PC-9 (cell line): ENCODE data around the gene ARHGEF7.

Experiments used
- CTCF ChIP-seq: fragments of 200-600 bp; sonication (generic); conservative IDR thresholded peaks from 2 replicates; pipeline ENCODE4 v1.6.1; 2017; ENCODE audit warnings: mixed run types, antibody characterized with exemption, mild to moderate bottlenecking, moderate library complexity
- EZH2 ChIP-seq: fragments of 200-600 bp; sonication (generic); IDR thresholded peaks from 2 replicates; pipeline ENCODE4 v1.8.0; 2017; ENCODE audit warnings: antibody characterized with exemption, low read depth

GRCh38 chr13:111322001-111322915 lies 207.1 kb downstream of the ARHGEF7 start:
- no peak for TF ChIP-seq CTCF
- TF ChIP-seq EZH2 = no peak
